ENCODE data around the gene FAM118A. TPM values are rescaled to one million over a fixed set of nuclear protein-coding genes. Genes with fewer than 3 reads are reported as not detected.

The FAM118A gene
- total RNA-seq, 1 donor = 21.7 TPM

GRCh38 chr22:45328822-45329529 lies 19.2 kb downstream of the FAM118A start:
- Histone ChIP-seq H3K27me3 (ENCODE audit: insufficient read depth, low read length) (no peaks in the 10 kb centered on the region), H3K9me3 (ENCODE audit: low read depth, low read length) (no peaks in the 10 kb centered on the region), H3K4me1 (ENCODE audit: insufficient read depth, low read length) (no peaks in the 10 kb centered on the region), H3K4me3 (ENCODE audit: insufficient read depth, low read length) (no peak overlapping the region), H3K4me2 (ENCODE audit: insufficient read depth, low read length) (no peak overlapping the region), H4K20me1 (ENCODE audit: insufficient read depth, low read length) (no peaks in the 10 kb centered on the region), H3K27ac (ENCODE audit: low read depth, low read length) (no peak overlapping the region), H2AFZ (ENCODE audit: low read length) (no peak overlapping the region), H3K79me2 (ENCODE audit: insufficient read depth, low read length) (no peaks in the 10 kb centered on the region), H3K36me3 (ENCODE audit: insufficient read depth, low read length) (peaks cover 13% of the 10 kb centered on the region)
- no peak for DNase-seq (ENCODE audit: insufficient read length, low spot score, missing footprints)
- TF ChIP-seq CTCF (IDR thresholded peaks at IDR 0.05; ENCODE audit: extremely low read depth, low read depth, low read length) = no peak

GRCh38 chr22:45329530-45329936 lies 19.8 kb downstream of the FAM118A start:
- Histone ChIP-seq H3K4me1 (ENCODE audit: insufficient read depth, low read length) (no peaks in the 10 kb centered on the region), H3K27ac (ENCODE audit: low read depth, low read length) (no peak overlapping the region)
- no peak for DNase-seq (ENCODE audit: insufficient read length, low spot score, missing footprints)

GRCh38 chr22:45330548-45330947 lies 20.8 kb downstream of the FAM118A start:
- no peak overlapping the region for H3K4me3 ChIP-seq (ENCODE audit: insufficient read depth, low read length)
- no peaks in the 10 kb centered on the region for H3K27me3 ChIP-seq (ENCODE audit: insufficient read depth, low read length)
- no peak overlapping the region for H3K4me2 ChIP-seq (ENCODE audit: insufficient read depth, low read length)
- no peak for DNase-seq (ENCODE audit: insufficient read length, low spot score, missing footprints)
- no peak overlapping the region for H3K27ac ChIP-seq (ENCODE audit: low read depth, low read length)
- no peak for TF ChIP-seq CTCF (IDR thresholded peaks at IDR 0.05; ENCODE audit: extremely low read depth, low read depth, low read length)
- H4K20me1 ChIP-seq (ENCODE audit: insufficient read depth, low read length) = no peaks in the 10 kb centered on the region
- no peaks in the 10 kb centered on the region for H3K79me2 ChIP-seq (ENCODE audit: insufficient read depth, low read length)
- H3K36me3 ChIP-seq (ENCODE audit: insufficient read depth, low read length) = peaks cover 16% of the 10 kb centered on the region
- no peaks in the 10 kb centered on the region for H3K4me1 ChIP-seq (ENCODE audit: insufficient read depth, low read length)
- no peak overlapping the region for H2AFZ ChIP-seq (ENCODE audit: low read length)
- H3K9me3 ChIP-seq (ENCODE audit: low read depth, low read length) = no peaks in the 10 kb centered on the region

More at GRCh38 chr22:45329530-45329936, 19.8 kb downstream of the FAM118A start:
- Histone ChIP-seq H3K4me2 (ENCODE audit: insufficient read depth, low read length) (no peak overlapping the region), H4K20me1 (ENCODE audit: insufficient read depth, low read length) (no peaks in the 10 kb centered on the region), H2AFZ (ENCODE audit: low read length) (no peak overlapping the region), H3K27me3 (ENCODE audit: insufficient read depth, low read length) (no peaks in the 10 kb centered on the region), H3K9me3 (ENCODE audit: low read depth, low read length) (no peaks in the 10 kb centered on the region), H3K36me3 (ENCODE audit: insufficient read depth, low read length) (peaks cover 11% of the 10 kb centered on the region), H3K79me2 (ENCODE audit: insufficient read depth, low read length) (no peaks in the 10 kb centered on the region), H3K4me3 (ENCODE audit: insufficient read depth, low read length) (no peak overlapping the region)
- TF ChIP-seq CTCF (IDR thresholded peaks at IDR 0.05; ENCODE audit: extremely low read depth, low read depth, low read length) = no peak

GRCh38 chr22:45331486-45331885 lies 21.8 kb downstream of the FAM118A start:
- Histone ChIP-seq H3K27ac (ENCODE audit: low read depth, low read length) (no peak overlapping the region), H3K4me1 (ENCODE audit: insufficient read depth, low read length) (no peaks in the 10 kb centered on the region), H3K9me3 (ENCODE audit: low read depth, low read length) (no peaks in the 10 kb centered on the region), H3K4me2 (ENCODE audit: insufficient read depth, low read length) (no peak overlapping the region), H3K4me3 (ENCODE audit: insufficient read depth, low read length) (no peak overlapping the region), H3K27me3 (ENCODE audit: insufficient read depth, low read length) (no peaks in the 10 kb centered on the region), H3K79me2 (ENCODE audit: insufficient read depth, low read length) (no peaks in the 10 kb centered on the region), H2AFZ (ENCODE audit: low read length) (no peak overlapping the region), H4K20me1 (ENCODE audit: insufficient read depth, low read length) (no peaks in the 10 kb centered on the region), H3K36me3 (ENCODE audit: insufficient read depth, low read length) (peaks cover 25% of the 10 kb centered on the region)
- no peak for DNase-seq (ENCODE audit: insufficient read length, low spot score, missing footprints)
- TF ChIP-seq CTCF (IDR thresholded peaks at IDR 0.05; ENCODE audit: extremely low read depth, low read depth, low read length) = no peak
